GM19324 (cell line): Measurements from ENCODE around the gene NBL1.
A peak's percentile ranks its signal among the peaks of the same experiment; 100 is the strongest.

Source experiments
- ATAC-seq: cut with Tn5 transposase; IDR thresholded peaks from one replicate; pipeline ENCODE4 v1.9.1; 2021; ENCODE audit warnings: mild to moderate bottlenecking, moderate library complexity; ENCODE audit not compliant: unreplicated experiment, low FRiP score

The NBL1 gene, protein sequence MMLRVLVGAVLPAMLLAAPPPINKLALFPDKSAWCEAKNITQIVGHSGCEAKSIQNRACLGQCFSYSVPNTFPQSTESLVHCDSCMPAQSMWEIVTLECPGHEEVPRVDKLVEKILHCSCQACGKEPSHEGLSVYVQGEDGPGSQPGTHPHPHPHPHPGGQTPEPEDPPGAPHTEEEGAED

GRCh38 chr1:19643602-19644394 lies at the start of gene NBL1:
TSS of gene NBL1 (plus strand) at chr1:19644311. CDS start at chr1:19655031, 10,720 bp downstream.
- ATAC-seq, result no peak

GRCh38 chr1:19596065-19596713 lies 47.9 kb upstream of the NBL1 start:
- no peak for ATAC-seq

DNA sequence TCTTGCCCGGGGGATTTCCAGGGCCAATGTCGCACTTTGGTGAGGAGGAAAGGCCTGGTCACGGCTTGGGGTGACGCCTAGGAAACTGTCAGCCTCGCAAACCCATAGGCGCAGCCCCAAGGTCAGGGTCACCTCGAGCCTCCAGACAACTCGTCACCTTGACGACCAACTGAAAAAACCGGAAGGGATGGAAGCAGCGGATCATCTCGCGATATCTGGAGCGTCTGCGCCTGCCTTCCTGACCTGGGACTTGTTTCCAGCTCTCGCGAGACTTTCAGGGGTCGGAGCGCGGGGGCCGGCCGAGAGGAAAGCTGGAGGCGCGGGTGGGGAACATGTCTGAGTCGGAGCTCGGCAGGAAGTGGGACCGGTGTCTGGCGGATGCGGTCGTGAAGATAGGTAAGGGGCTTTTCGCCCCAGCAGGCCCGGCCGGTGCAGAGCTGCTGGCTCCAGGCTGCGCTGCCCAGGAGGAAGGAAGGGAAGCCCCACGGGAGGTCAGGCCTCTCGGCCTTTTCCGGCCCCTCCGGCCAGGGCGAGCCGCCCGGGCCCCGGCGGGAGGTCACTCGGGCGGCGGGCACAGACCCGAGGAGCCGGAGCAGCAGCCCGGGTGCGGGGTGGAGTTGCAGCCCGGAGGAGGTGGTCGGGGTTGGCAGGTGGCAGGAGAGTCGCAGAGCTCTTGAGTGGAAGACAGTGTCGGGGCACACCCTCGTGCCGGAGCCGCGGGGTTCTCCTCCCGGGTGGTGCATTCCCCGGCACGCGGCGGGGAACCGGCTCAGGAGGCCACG lies 47.2 kb upstream of the NBL1 start:
- ATAC-seq, result peak; percentile 83

DNA sequence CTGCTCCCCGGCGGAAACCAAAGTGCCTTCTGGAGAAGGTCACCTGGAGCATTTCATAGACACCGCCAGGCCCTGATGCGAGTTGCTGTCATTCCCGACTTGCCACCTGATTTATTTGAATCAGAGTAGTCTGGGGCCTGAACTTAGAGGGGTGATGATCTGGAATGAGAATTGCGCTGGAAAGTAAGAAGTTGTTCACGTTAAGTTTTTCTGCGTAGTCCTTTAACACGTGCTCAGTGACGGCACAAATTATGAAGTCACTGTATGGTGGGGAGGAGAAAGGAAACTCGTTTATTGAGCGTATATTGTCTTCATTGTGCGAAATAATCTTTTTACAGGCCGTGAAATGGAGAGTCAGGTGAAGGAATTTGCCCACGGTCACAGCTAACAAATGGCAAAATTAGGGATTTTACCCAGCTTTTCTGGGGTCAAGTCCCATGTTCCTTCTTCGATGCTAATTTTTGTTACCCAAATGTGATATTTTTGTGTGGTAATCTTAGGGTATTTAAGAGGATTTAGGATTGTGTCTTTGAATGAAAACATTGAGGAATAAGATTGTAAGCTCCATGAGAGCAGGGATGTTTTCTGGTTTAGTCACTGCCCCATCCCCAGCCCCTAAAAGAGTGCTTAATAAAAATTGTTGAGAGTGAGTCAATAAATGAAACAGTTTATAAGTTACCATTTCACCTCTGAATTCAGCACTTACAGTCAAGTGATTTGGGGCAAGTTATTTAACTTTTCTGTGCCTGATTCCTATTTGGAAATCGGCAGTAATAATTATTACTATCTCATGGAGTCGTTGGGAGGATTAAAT lies 46.4 kb upstream of the NBL1 start:
- no peak for ATAC-seq

GRCh38 chr1:19599810-19600209 lies 44.3 kb upstream of the NBL1 start:
- no peak for ATAC-seq

DNA sequence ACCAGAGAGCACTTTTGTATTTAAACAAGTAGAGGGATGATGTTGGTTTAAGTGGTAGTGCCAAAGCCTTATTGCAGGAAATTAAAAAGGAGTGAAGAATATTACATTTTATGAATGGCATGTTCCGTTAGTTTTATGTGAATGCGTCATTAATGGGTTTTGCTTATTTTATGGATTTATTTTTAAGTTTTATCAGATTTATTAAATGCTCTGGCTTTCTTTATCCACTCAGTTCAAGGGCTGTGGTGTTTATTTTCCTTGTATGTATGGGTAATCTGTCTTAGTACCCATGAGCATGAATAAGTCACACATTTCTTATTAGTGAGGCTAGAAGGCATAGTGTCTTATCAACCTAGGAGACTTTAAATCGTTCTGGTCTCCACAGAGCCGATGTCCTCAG lies 41.6 kb upstream of the NBL1 start:
- no peak for ATAC-seq

DNA sequence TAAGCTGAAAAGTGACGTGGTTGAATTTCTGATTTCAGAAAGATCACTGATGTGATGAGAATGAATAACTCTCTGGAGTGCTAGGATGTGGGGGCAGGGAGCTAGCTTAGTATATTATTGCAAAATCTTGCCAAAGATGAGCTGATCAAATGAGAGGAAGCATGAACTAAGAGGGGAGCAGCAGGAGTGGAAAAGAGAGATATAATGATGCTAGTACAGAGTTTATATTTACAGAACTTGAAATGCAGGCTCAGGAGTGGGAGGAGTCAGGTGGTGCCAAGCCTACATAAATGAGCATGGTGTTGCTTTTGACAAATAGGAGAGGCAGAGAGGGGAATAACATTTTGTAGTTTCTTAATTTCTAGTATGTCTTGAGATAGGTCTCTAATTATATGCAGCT lies 38.1 kb upstream of the NBL1 start:
- ATAC-seq, result no peak

DNA sequence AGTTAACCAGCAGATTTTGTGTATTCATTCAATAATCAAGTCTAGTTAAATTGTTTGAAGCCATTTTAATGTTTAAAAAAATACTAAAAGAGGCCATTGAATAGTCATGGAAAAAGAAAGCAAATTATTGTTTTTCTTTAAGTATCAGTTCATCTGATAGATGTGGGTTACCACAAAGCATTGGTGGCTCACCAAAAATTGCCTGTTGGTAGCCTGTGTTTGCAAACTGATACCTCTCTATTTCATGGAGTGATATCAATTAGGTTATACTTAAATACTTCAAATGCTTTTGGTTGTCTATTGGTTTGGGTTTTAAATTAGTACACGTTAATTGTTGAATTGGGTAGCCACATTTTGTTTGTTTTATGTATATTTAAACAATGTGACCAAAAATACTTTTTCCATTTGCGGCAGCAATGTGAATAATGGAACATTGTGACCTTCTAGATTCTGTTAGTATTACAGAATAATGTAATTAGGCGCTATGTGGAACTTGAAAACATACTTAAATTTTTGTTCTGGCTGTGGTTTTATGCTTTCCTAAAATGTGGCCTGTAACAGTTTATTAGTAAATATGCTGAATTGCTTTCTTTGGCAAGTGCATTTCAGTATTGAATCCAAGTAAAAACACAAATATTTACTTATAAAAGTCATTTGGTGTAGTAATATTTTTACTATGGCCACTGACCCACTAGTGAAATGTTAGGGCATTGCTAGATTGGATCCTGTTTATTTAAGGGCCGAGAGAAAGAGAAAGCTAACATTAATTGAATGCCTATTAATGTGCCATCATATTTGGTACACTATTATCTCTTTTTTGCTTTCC lies 37.1 kb upstream of the NBL1 start:
- ATAC-seq, result no peak

- no peak for ATAC-seq
Measured at GRCh38 chr1:19608232-19608631, 35.9 kb upstream of the NBL1 start.

GRCh38 chr1:19610282-19610981 lies 33.7 kb upstream of the NBL1 start:
- no peak for ATAC-seq

DNA sequence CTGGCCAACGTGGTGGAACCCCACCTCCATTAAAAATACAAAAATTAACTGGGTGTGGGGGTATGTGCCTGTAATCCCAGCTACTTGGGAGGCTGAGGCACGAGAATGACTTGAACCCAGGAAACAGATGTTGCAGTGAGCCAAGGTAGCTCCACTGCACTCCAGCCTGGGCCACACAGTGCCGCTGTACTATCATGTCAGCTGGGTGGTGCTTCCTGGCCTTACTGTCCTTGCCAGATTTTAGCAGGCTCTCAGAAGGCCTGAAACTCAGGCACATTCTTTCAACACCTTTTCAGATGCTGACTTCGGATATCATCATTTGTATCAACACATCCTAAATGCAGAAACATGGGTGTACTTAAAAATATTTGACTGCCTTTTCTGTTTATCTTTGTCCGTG lies 31.6 kb upstream of the NBL1 start:
- ATAC-seq, result no peak

DNA sequence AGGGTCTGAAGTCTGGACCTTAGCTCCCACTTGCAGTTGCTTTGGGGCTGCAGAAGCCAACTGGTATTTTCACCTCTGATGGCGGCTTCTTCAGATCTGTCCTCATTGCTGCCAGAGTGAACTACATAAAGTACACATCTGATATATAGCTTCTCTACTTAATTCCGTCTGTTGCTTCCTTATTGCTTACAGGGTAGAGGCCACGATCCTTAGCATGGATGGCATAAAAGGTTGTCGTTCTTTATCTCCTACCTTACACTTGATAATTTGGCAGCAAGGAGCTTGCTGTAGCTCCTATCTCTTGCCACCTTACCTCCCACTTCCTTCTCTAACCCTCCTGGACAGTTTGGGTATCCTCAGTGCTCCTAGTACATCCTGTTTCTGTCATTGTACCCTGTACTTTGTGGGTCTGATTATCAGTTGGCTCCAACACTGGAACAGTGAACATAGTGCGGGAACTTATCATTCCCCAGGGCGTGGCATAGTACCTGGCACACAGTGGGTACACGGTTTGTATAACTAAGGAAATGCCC lies 30.9 kb upstream of the NBL1 start:
- no peak for ATAC-seq

DNA sequence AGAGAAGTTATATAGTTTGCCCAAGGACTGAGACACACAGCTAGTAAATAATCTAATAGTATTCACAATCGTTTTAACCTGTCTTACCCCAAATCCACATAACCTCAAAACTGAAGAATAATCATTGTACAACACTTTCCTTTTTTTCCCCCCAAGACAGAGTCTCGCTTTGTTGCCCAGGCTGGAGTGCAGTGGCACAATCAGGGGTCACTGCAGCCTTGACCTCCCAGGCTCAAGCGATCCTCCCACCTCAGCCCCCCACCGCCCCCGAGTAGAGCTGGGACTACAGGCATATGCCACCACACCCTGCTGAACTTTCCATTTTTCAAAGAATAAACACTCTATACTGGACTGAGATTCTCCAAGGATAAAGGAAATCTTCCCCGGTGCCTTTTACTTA lies 28.7 kb upstream of the NBL1 start:
- ATAC-seq, result no peak

- no peak for ATAC-seq
Measured at GRCh38 chr1:19616489-19616888, 27.6 kb upstream of the NBL1 start.

DNA sequence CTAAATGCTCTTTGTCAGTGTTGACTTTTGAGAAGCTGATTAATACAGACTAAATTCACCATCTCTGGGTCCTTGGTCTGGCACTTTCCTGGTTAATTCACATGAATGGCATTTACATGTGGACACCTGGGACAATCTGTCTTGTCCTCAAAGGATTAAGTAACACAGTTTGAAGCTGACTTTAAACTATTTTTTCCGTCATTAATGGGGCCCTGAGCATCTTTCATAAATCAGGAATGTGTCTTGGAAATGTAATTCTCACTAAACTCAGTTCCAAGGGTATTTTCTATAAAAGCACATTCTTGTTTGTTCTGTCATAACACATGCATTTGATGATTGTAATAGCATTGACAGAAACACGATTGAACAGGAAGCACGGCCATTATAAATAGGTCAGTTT lies 26.7 kb upstream of the NBL1 start:
- no peak for ATAC-seq

DNA sequence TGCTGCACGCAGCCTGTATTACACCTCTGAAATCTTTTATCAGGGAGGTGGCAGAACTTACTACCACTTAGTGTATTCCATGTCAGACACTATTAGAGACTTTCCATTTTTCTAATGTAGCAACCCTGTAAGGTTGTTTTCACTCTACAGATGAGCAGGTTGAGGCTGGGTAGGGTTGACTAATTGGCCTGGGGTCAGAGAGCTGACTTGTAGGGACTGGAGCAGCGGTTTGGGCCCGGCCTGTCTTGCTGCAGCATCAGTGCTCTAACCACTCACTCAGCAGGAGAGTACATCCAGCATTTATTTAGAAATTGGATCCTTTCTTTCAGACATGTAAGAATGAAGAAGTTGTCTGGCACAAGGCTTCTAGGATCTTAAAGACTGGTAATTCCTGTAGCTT lies 25.7 kb upstream of the NBL1 start:
- no peak for ATAC-seq

GRCh38 chr1:19619697-19620384 lies 24.3 kb upstream of the NBL1 start:
- no peak for ATAC-seq

GRCh38 chr1:19620786-19621185 lies 23.3 kb upstream of the NBL1 start:
- no peak for ATAC-seq
